Measurements from ENCODE around the gene FAR2. TPM values are rescaled to one million over a fixed set of nuclear protein-coding genes. Genes with fewer than 3 reads are reported as not detected.

FAR2 gene
- total and polyA plus RNA-seq, 4 donors: 0.81 to 7.6 (median 3.1) TPM

GRCh38 chr12:29216797-29217575, 67.9 kb downstream of the FAR2 start:
- H3K36me3 ChIP-seq (ENCODE audit: control insufficient read depth in 4 of 4, insufficient read depth in 3 of 4, low read depth in 1 of 4, low read length in 3 of 4): no peaks in the 10 kb centered on the region
- no peak for DNase-seq (ENCODE audit: low spot score)
- H3K4me3 ChIP-seq (ENCODE audit: low read depth in 1 of 3, low read length in 3 of 3): no peak overlapping the region
- no peaks in the 10 kb centered on the region for H3K4me1 ChIP-seq (ENCODE audit: control insufficient read depth in 4 of 4, insufficient read depth in 4 of 4, low read length in 3 of 4)
- H3K27me3 ChIP-seq (ENCODE audit: control insufficient read depth in 4 of 4, insufficient read depth in 4 of 4, low read length in 3 of 4): no peaks in the 10 kb centered on the region
- H3K27ac ChIP-seq (ENCODE audit: low read depth in 1 of 2, low read length in 2 of 2): no peak overlapping the region
- H3K9me3 ChIP-seq (ENCODE audit: control insufficient read depth in 4 of 4, low read length in 3 of 4): no peaks in the 10 kb centered on the region
- H3K9ac ChIP-seq (ENCODE audit: low read depth in 1 of 2, low read length in 2 of 2): no peak overlapping the region
- TF ChIP-seq ZBTB33 (IDR thresholded peaks at IDR 0.05) (no peak), YY1 (IDR thresholded peaks at IDR 0.05) (no peak), FOXA2 (IDR thresholded peaks at IDR 0.05) (no peak), REST (IDR thresholded peaks at IDR 0.05) (no peak), MAX (IDR thresholded peaks at IDR 0.05) (no peak), CTCF (IDR thresholded peaks at IDR 0.05; ENCODE audit: low read depth, low read length, missing input control) (no peak), GABPA (IDR thresholded peaks at IDR 0.05 in 1 of 2, conservative IDR thresholded peaks at IDR 0.05 in 1 of 2) (no peak), RAD21 (IDR thresholded peaks at IDR 0.05) (no peak), ATF3 (IDR thresholded peaks at IDR 0.05) (no peak), JUND (IDR thresholded peaks at IDR 0.05) (no peak), HNF4A (conservative IDR thresholded peaks at IDR 0.05) (no peak), FOXA1 (IDR thresholded peaks at IDR 0.05) (no peak), RXRA (IDR thresholded peaks at IDR 0.05) (no peak), HNF4G (IDR thresholded peaks at IDR 0.05) (no peak), NR2F2 (IDR thresholded peaks at IDR 0.05) (no peak), EGR1 (IDR thresholded peaks at IDR 0.05; ENCODE audit: low read depth in 2 of 2) (no peak), TAF1 (conservative IDR thresholded peaks at IDR 0.05) (no peak)
- WGBS: 71% methylated on average over 5 of the region's 5 CpGs
